GM04503 (cell line): ENCODE measurements around the gene CMTM2.

Experiments
- DNase-seq: peaks from one replicate; pipeline ENCODE4 v3.0.0-alpha.2; 2012; ENCODE audit warnings: low read depth

CMTM2 gene, protein sequence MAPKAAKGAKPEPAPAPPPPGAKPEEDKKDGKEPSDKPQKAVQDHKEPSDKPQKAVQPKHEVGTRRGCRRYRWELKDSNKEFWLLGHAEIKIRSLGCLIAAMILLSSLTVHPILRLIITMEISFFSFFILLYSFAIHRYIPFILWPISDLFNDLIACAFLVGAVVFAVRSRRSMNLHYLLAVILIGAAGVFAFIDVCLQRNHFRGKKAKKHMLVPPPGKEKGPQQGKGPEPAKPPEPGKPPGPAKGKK

DNA sequence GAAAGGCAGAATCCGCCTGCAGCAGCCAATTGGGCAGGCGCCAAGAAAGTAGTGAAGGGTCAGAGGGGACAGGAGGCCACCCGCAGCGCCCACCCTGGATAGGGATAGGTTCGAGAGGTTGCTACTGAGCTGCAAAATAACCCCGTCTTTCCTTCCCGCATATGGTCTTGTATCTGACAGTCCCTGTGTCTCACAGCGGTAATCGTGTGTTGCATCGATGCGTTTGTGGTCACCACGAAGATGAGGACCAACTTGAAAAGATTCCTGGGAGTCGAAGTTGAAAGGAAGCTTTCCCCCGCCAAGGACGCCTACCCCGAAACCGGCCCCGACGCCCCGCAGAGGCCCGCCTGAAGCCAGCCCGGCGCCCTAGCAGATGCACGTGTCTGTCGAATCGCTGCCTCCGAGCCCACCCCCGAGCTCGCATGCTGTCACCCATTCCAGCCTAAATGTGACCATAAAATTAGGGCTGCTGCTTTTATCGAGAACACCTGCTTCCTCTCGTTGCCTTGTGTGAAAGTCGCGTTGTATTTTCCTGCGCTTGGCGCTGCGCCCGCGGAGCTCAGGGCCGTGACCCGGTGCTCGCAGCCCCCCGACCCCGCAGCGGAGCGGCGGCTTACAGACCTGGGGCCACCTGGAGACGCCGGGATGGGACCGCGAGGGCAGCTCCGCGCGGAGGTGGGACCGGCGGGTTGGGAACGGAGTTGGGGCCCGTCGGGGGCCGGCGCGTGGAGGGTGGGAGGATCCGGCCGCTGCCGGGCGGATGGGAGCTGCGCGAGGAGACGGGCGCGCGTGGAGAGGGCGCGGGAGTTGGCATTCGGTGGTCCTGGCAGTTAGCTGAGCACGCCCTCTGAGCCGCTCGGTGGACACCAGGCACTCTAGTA is at the start of gene CMTM2:
TSS of gene CMTM2 (plus strand) at position 813 of the 881 bp plus-strand sequence. CDS start 145 bp downstream, outside the sequence.
- no peak for DNase-seq

DNA sequence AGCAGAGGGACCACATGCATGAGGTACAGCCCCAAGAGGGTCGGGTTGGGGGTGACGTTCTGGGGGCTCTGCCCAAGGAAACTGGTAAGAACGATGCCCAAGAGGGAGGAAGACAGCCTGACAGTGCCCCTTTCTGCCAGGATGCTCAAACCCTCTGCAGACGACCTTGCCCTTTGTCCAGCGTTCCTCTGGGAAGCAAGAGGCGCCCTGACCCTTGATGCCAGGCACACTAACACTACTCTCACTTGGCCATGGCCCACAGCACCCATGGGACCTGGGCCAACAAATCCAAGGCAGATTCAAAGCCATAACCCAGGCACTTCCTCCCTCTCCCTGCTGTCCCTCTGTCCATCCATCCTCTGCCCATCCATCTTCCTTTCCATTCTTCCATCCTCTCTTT is 49.8 kb upstream of the CMTM2 start:
- DNase-seq: no peak

DNA sequence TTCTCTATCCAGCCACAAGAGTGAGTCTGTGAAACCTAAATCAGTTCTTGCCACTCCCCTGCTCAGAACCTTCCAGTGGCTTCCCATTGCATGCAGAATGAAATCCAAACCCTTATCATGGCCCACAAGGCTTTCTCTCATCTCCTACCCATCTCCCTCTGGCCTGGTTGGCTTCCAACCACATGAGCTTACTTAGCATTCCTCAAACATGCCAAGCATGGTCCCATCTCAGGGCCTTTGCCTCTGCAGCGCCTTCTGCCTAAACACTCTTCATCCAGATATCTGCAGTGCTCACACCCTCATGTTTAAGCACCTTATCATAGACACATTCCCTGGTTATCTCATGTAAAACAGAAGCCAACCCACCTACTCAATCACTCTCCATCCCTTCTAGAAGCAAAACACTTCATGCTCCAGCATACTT is 44.9 kb upstream of the CMTM2 start:
- no peak for DNase-seq

DNA sequence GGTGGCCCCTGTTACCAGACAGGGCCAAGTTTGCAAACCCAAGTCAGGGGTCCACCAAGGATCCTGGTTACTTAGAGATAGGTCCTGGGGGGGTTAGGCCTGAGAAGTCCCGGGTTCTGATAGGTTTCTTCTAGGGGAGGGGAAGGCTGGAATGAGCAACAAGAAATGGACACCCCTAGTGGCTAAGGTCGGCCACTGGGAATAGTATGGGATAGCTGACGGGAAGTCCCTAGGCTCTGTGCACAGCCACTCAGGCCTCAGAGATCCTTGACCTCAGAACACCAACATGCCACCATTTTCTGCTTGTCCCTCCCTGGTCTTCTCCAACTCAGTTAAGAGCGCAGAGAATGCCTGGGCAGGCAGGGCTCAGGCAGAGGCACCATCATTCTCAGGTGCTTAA is 42.7 kb upstream of the CMTM2 start:
- no peak for DNase-seq

DNA sequence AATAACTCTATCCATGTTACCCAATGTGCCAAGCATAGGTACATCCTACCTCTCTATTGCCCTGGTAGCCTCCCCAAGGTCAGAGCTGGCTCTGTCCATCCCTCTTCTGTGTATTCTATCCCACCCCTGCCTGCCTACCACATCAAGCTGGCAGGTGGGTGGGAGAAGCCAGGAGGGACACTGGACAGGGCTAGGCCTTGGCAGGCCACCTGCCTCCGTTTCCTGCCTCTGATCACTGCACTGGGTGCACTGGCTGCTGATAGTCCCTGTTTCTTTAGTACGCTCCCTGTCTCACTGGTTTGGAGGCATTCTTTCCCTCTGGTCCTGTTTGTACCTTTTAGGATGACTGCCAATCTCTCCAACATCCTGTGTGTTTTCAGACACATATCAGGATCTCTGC is 42.0 kb upstream of the CMTM2 start:
- DNase-seq: no peak

DNA sequence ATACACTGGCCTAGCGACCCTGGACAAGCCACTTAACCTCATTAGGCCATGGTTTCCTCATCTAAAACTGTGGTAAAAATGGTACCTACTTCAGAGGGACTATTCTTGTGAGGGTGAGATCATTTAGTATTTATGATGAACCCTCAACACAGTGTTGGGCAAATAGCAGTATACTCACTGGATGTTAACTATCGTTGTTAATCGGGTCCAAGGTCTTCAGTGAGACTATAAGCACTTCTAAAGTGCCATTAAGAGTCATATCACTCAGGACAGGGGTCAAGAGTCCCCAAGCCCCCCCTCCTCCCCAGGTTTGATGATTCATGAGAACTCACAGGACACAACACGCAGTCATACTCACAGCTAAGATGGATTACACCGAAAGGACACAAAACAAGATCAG is 40.4 kb upstream of the CMTM2 start:
- DNase-seq: no peak

DNA sequence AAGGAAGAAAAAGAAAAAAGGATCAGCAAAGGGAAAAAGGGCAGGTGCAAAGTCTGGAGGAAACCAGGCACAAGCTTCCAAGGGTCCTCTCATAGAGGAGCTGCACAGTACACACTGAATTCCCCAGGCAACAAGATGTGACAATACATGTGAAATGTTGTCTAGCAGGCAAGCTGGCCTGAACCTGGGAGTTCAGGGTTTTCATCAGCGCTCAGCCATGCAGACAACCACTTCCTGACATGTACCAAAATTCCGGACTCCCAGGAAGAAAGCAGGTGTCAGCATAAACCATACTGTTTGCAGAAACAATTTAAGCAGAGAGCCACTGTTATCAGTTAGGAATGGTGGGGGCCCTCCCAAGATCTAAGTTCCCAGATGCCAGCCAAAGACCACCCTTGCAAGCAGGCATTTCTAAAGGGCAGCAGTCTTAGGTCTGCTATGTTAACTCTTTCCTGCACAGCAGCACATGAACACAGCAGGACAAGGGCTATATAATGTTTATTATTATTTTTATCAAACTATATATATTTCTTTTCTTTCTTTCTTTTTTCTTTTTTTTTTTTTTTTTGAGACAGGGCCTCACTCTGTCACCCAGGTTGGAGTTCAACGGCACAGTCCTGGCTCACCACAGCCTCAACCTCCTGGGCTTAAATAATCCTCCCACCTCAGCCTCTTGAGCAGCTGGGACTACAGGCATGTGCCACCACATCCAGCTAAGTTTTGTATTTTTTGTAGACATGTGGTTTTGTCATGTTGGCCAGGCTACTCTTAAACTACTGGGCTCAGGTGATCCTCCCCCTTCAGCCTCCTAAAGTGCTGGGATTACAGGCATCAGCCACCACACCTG is 39.4 kb upstream of the CMTM2 start:
- no peak for DNase-seq

DNA sequence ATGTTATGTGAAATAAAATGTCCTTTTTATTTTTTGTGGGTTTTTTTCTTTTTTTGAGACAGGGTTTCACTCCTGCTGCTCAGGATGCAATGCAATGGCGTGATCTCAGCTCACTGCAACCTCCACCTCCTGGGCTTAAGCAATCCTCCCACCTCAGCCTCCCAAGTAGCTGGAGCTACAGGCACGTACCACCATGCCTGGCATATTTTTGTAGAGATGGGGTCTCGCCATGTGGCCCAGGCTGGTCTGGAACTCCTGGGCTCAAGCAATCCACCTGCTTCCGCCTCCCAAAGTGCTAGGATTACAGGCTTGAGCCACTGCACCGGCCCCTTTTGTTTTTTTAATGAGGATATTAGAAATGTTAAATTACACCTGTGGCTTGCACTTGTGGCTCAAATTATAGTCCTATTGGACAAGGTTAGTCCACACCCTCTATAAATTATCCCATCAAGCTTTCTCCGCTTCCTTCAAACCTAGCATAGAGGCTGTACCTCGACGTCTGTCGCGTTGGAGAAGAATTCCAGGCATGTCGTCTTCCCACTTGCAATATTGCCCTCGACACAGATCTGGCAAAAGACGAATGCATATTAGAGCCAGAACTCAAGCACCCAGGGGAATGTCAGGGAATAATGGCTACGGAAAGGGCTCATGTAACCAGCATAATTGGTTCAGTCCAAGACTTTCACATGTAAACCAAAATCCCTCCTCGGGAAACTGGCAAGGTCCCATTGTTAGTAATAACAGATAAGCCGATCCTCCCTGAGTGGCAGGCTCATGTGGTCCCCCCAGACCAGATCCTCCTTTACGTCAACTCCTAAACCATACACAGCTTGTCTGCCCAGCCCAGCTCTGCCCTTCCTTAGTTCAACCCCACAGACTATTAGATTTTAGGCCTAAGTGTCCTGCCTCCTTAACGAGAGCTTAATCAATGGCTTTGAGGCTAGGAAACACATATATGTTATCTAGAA is 37.6 kb upstream of the CMTM2 start:
- DNase-seq: no peak

DNA sequence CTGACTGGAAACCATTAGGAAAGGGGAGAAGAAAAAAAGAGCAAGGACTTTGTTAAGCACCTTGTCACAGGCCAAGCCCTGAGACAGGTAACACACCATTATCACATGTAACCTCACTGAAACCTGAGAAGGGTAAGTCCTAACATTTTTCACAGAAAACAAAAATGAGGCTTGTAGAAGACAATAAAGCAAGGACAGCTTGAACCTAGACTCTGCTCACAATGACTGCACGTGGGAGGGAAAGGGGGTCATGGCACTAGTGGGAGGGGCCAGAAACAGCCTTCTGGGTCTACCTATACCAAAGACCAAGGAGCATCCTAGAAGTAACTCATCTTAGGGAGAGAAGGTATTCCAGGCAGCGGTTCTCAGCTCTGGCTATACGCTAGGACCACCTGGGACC is 36.9 kb upstream of the CMTM2 start:
- DNase-seq: no peak

DNA sequence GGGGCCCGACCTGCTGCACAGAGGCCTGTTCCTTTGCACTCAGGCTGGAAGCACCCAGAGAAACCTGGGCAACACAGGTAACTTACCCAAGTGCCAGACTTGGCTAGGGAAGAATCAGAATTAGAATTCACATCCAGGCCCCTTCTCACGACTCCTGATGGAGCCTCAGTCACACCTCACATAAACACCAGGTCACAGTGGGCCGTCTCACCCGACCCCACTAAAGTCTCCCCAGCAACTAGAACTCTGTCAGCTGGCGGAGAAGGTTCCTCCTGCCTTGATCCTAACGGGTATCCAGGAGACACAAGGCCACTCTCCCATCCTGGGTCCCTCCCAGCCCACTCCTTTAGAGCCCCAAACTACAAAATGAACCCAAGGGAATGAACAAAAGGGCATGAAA is 35.7 kb upstream of the CMTM2 start:
- no peak for DNase-seq

DNA sequence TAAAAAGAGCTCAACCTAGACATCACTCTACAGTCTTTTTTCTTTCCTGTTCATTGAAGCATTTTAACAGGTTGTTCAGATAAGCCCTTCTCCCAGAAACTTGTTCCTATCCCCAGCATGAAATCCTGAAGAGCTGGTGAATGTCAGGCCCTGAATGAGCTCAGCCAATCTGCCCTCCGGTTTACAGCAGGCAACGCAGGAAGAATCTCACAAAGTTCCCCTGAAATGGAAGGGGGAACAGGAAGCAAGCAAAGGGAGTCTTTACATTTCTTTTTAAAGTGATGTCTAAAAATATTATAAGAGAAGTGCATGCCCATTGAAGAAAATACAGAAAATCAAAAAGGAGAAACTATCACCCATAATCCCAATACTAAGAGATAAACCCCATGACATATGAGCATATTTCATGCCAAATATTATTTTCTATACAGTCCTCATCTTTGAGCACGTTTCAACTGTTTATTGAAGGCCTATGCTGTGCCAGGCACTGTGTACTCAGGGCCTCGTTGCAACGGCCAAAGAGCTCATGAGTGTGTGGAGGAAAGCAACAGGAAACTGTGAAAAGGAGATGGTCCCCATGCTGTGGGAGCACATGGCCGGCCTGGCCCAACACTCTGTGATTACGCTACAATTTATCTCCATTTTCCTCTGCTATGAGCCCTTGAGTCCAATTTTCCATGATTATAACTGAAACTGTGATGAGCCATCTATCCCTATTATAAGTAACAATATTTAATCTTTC is 35.1 kb upstream of the CMTM2 start:
- DNase-seq: no peak

DNA sequence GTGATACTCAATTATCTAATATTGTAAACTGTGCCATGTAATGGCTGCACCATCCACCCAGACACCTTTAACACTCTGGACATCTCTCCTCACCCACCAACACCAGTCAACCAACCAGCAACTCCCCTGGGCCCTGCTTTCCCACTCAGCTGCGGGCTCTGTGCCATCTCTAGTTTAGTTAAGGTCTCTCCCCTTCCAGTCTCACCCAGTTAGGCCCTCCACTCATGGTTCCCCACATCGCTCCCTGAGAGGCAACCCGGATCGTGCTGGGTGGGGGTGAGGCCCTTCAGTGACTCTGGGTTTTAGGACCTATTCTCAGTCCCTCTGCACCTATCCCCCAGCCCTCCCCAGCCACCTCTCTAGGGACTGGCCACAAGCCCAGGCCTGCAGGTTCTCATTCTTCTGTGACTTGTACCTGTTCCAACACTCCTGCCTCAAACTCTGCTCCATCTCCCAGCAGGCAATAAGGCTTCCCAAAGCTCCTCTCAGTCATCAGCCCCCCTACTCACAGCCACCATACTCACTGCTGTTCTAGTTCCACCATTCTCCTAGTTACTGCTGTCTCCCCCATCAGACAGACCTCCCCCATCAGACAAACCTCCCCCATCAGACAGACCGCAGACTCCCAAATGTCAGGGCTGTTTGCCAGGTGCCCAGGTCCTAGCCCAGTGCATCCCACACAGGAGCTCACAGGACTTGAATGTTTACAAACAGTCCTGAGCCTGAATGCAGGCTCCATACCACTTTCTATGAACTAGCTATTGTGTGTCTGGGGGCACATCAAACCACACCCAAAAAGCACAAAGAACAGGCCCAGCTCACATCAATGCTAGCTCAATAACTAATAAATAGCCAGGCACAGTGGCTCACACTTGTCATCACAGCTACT is 31.9 kb upstream of the CMTM2 start:
- no peak for DNase-seq

DNA sequence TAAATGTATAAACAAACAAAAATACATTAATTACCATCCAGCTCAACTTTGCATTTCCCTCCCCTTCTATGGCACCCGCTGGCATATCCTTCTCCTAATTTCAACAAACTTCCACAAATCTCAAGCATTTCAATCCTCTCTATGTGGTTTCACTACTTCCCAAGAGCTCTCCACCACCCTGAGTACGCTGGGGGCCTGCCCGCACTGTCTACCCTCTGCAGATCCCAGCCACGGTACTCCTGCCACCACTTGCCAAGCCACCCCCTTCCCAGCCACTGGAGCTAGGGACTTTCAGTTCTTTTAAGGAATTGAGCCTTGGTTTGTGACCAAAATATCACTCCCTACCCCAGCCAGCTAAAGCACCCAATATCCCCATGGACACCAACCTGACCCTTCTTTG is 31.2 kb upstream of the CMTM2 start:
- DNase-seq: no peak

DNA sequence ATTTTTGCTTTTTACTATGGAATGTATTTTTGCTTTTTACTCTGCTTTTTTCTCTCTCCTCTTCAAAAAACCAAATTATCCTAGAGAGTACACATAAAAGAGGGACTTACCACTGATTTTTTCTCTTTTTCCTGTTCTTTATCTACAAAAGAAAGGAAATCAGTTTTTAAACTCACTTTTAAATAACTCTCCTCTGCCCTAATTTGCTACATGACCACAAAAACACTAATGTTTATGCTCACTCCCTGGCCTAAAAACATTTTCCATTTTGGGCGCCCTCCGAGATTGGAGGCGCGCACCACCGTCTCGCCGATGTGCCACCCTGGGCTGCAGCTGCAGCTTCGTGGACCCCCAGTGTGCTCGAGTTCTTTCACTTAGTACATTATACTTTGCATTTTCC is 30.4 kb upstream of the CMTM2 start:
- DNase-seq: no peak

DNA sequence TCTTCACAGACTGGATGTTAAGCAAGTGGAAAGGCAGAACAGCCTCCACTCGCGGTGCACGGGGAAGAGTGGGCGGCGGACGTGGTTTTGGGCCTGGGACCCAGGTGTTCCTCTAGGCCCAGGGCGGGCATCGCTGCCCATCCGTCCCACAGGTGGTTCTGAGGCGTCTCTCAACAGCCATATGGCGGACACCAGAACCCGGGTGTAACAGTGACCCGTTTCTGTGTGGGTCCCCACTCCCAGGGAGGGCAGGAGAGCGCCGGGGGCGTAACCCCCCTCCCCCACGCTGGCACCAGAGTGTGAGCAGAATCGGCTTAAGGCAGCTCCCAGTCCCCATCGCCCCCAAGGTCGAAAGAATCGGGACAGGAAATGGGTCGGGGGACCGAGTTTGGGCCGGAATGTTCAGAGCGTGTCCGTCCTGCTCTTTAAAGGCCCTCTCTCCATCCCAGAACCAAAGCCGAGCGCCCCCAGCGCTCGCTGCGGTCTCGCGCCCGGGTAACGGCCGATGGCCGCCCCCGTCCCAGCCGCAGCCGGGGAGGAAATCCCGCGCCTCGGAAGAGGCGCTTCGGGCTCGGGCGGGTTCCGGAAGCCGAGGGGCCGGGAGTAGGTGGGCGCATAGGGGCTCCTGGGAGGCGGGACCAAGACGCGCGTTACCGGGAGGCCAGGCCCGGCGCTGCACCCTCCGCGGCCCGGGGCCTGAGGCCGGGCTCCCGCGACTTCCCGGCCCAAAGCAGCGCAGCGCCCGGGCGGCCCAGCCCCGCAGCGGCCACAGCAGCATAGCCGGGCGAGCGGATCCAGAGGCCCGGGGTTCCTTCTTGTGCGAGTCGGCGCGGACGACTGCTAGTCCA is 29.8 kb upstream of the CMTM2 start, which contains the start of gene TK2:
TSS of gene TK2 (minus strand) at position 839 of the 848 bp plus-strand sequence. CDS start at position 778, 61 bp downstream.
- no peak for DNase-seq

DNA sequence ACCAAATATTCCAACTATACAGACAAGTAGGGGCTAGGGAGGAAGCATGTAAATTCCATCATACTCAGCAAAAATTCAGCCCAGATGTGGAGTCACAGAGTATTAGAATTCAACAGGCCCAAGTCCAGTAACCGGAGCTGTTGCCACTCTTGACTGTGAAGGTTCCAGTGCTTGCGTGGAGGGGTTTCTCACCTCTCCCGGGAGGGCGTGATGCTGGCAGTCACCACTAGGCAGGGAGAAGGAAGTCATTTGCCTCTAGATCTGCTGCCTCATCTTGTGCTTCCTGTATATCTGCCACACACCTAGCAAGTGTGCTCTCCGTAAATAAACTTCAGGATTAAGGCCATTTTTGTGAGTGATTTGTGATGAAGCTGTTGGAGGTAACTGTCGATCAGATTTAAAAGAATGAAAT is 27.9 kb upstream of the CMTM2 start:
- no peak for DNase-seq

DNA sequence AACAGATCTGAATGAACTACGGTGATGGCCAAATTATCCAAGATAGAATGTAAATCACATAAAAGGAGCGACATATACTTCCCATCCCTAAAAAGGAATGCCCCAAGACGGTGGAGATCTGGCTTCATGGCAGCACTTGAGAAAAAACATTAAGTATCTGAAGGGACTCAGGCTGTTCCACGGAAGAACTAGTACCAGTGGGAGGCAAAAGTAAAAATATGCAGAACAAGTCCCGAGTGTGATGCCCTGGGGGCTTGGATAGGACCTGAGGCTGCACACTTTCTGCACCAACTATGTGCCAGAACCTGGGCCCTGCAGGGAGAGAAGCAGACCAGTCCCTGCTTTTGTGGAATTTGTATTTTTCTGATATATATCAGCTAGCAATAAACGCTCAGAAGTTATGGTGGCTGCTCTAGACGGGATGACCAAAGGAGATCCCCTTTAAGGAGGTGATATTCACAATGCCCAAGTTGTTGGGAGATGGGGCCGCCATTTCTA is 27.4 kb upstream of the CMTM2 start:
- DNase-seq: no peak
